Lung (tissue), 16 donors: Measurements from ENCODE around the gene NR0B2. TPM values are rescaled to one million over a fixed set of nuclear protein-coding genes. Genes with fewer than 3 reads are reported as not detected.

Experiments used
- ATAC-seq: fragments of 200-7000 bp; cut with Tn5 transposase; one replicate; pipeline ENCODE4 v1.9.1; 2020; ENCODE audit warnings: moderate number of reproducible peaks; ENCODE audit not compliant: insufficient read depth, low FRiP score
- DNase-seq, 3 donors: peaks; one replicate each; pipeline ENCODE4 v3.0.0-alpha.2; 2013 to 2017
- H3K27ac ChIP-seq, 2 donors: one replicate each; pipeline ENCODE4 v1.5.1; 2013; ENCODE audit warnings: mild to moderate bottlenecking in 2 of 2, moderate library complexity in 2 of 2, control low read depth in 1 of 2, inconsistent platforms in 1 of 2, low read depth in 1 of 2, low read length in 1 of 2
- H3K27me3 ChIP-seq, 3 donors: one replicate each; pipeline ENCODE4 v1.5.1; 2013; ENCODE audit warnings: low read length in 2 of 3; ENCODE audit not compliant: control insufficient read depth in 3 of 3, insufficient read depth in 3 of 3
- H3K36me3 ChIP-seq, 4 donors: one replicate each; pipeline ENCODE4 v1.5.1; 2013; ENCODE audit warnings: low read length in 4 of 4, mild to moderate bottlenecking in 1 of 4, moderate library complexity in 1 of 4; ENCODE audit not compliant: control insufficient read depth in 4 of 4, insufficient read depth in 4 of 4
- H3K4me1 ChIP-seq, 5 donors: one replicate each; pipeline ENCODE4 v1.5.1; 2013; ENCODE audit warnings: low read length in 5 of 5, mild to moderate bottlenecking in 2 of 5, moderate library complexity in 1 of 5; ENCODE audit not compliant: control insufficient read depth in 5 of 5, insufficient read depth in 5 of 5
- H3K4me3 ChIP-seq: one replicate; pipeline ENCODE4 v1.5.1; 2013; ENCODE audit warnings: mild to moderate bottlenecking, control low read depth, moderate library complexity
- H3K9ac ChIP-seq, 2 donors: one replicate each; pipeline ENCODE4 v1.5.1; 2013; ENCODE audit warnings: low read length in 2 of 2, control low read depth in 1 of 2; ENCODE audit not compliant: insufficient read depth in 1 of 2
- H3K9me3 ChIP-seq, 4 donors: one replicate each; pipeline ENCODE4 v1.5.1; 2013; ENCODE audit warnings: low read length in 3 of 4, mild to moderate bottlenecking in 1 of 4, moderate library complexity in 1 of 4; ENCODE audit not compliant: control insufficient read depth in 4 of 4, insufficient read depth in 3 of 4
- WGBS, 2 donors: extraction: QIAGEN DNeasy Blood & Tissue Kit; methylation state at CpG; one replicate each; pipeline ENCODE4 v1.1.7; 2013; 5-methylcytosine and 5-hydroxymethylcytosine counted together
- long read RNA-seq, 5 donors: transcript quantifications; one replicate each; lab custom pipeline, GENCODE V29; 2026
- polyA plus RNA-seq, 2 donors: library from polyadenylated mRNA; stranded (reverse); fragments of 200-250 nt; gene quantifications; one replicate each; pipeline ENCODE4 v1.2.1, GENCODE V29; 2013
- total RNA-seq, 2 donors: library from RNA; depleted of rRNA in 1 of 2; stranded (reverse); fragments of >200 nt in 1 of 2; gene quantifications; one replicate each; pipeline ENCODE4 v1.2.1, GENCODE V29; 2014 to 2021
- TF ChIP-seq, protein P1 (sequence below): IDR thresholded peaks from 2 replicates; pipeline ENCODE4 v1.5.1; 2012; ENCODE audit warnings: mild to moderate bottlenecking; ENCODE audit errors: control extremely low read depth, extremely low read depth
- donor health status: control.
- donor health status: control.
- donor health status: Bipolar disorder and iron deficiency.
- donor health status: healthy.
- donor health status: DM: yes; HTN: yes; CAD: no.

NR0B2 gene
- total RNA-seq (1 to 10 TPM; 2.1 to 2.3 TPM), polyA plus RNA-seq (1 to 10 TPM; 1.6 to 6.0 TPM)
- long read RNA-seq, donor 1, transcript NR0B2-201 (2 exons, 1,156 nt), result major isoform, 7 of 156 reads
- long read RNA-seq, donor 1, partial matches to known transcripts, result 61 of 156 reads
- long read RNA-seq, donor 1, other reads (novel, unspliced or antisense), result 88 of 156 reads
- long read RNA-seq, donor 2, partial matches to known transcripts, result 0 of 1 reads
- long read RNA-seq, donor 2, other reads (novel, unspliced or antisense), result 0 of 1 reads
- long read RNA-seq, donor 3, partial matches to known transcripts, result 0 of 3 reads
- long read RNA-seq, donor 3, other reads (novel, unspliced or antisense), result 0 of 3 reads
- long read RNA-seq, donor 4, partial matches to known transcripts, result 0 of 2 reads
- long read RNA-seq, donor 4, other reads (novel, unspliced or antisense), result 0 of 2 reads
- long read RNA-seq, donor 5, partial matches to known transcripts, result 0 of 3 reads
- long read RNA-seq, donor 5, other reads (novel, unspliced or antisense), result 0 of 3 reads

DNA sequence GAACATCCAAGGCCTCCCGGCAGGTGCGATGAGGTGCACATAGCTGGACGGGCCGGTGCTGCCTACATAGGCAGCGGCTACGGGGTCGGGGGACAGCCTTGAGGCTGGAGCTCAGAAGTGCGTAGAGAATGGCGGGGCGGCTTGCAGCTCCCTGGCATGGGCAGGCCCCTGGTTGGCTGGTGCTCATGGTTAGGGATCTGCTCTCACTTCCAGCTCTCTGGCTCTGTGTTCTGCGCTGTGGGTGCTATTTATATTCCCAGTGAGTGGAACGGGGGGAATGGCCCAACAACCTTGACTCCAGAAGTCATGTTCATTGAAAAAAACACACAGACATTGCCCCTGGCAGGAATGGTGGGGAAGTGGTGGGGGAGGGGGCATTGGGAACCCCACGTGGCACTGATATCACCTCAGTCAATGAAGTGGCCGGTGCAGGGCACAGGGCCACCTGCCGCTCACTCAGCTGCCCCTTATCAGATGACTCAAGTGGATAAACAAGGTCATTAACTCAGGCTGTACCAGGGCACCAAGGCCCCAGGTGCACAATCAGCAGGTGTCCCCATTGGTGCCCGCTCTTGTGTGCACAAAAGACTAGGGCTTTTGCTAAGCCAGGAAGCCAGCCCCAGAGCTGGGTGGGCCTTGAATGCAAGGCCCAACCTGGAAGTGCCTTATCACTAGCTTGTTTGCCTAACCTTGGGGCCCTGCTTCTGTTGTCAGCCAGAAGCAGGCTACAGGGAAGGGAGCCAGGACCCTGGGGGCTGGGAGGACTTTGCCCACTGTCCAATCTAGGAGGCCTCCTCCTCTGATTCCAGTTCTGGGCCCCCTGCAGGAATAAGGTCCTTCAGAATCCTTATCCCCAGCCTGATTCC lies at the start of gene NR0B2:
TSS of gene NR0B2 (minus strand) at position 222 of the 866 bp plus-strand sequence. CDS start at position 187, 35 bp downstream.
- TF ChIP-seq, protein P1, sequence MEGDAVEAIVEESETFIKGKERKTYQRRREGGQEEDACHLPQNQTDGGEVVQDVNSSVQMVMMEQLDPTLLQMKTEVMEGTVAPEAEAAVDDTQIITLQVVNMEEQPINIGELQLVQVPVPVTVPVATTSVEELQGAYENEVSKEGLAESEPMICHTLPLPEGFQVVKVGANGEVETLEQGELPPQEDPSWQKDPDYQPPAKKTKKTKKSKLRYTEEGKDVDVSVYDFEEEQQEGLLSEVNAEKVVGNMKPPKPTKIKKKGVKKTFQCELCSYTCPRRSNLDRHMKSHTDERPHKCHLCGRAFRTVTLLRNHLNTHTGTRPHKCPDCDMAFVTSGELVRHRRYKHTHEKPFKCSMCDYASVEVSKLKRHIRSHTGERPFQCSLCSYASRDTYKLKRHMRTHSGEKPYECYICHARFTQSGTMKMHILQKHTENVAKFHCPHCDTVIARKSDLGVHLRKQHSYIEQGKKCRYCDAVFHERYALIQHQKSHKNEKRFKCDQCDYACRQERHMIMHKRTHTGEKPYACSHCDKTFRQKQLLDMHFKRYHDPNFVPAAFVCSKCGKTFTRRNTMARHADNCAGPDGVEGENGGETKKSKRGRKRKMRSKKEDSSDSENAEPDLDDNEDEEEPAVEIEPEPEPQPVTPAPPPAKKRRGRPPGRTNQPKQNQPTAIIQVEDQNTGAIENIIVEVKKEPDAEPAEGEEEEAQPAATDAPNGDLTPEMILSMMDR, result no peak
- Histone ChIP-seq H3K27me3 (no peaks in the 10 kb centered on the region), H3K4me3 (peak within 1 kb of the TSS; percentile 34), H3K36me3 (no peaks in the 10 kb centered on the region), H3K9me3 (no peaks in the 10 kb centered on the region), H3K27ac (peak within 1 kb of the TSS; percentile 83 to 86), H3K4me1 (peaks cover 0 to 8% (median 0%) of the 10 kb centered on the region in 5 donors), H3K9ac (peak within 1 kb of the TSS in 1 of 2 donors; percentile 23)
- ATAC-seq (peak; percentile 75), DNase-seq (peak; percentile 55 to 80 (median 79))
- WGBS, 2 donors, result 62 to 81% methylated on average over 16 of the region's 16 CpGs

- no peaks in the 10 kb centered on the region for H3K36me3 ChIP-seq
- peaks cover 0 to 4% (median 0%) of the 10 kb centered on the region in 5 donors for H3K4me1 ChIP-seq
- H3K4me3 ChIP-seq, result no peak overlapping the region
- 44 to 49% methylated on average over 3 of the region's 3 CpGs for WGBS, 2 donors
- TF ChIP-seq, protein P1, result no peak
- ATAC-seq (no peak), DNase-seq (no peak)
- peaks cover 0 to 33% (median 32%) of the 10 kb centered on the region in 3 donors for H3K27me3 ChIP-seq
- H3K27ac ChIP-seq, result no peak overlapping the region
- peaks cover 0 to 2% (median 0%) of the 10 kb centered on the region in 4 donors for H3K9me3 ChIP-seq
- H3K9ac ChIP-seq, result no peak overlapping the region
Observed at GRCh38 chr1:26961826-26962225, 48.1 kb upstream of the NR0B2 start.

DNA sequence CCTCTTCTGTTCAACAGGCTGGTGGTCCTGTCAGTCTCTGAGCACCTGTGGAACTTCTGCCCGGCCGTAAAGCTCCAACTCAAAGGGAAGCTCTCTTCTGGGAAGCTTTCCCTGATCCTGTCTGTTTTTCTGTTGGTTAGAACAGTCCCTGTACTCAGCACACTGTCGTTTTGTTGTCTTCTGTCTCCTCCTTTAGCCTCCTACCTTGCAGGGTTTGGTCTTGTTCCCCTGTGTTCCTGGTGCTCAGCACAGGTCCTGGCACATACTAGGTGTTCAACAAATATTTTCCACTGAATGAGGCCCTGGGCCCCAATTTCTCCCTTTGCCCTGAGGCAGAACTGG lies 46.8 kb upstream of the NR0B2 start:
- DNase-seq (no peak), ATAC-seq (no peak)
- H3K9me3 ChIP-seq, result peaks cover 0 to 3% (median under 1%) of the 10 kb centered on the region in 4 donors
- peak overlapping the region in 1 of 2 donors; percentile 72 for H3K27ac ChIP-seq
- H3K9ac ChIP-seq, result peak overlapping the region in 1 of 2 donors; percentile 2
- peak overlapping the region; percentile 28 for H3K4me3 ChIP-seq
- peaks cover 0 to 4% (median 0%) of the 10 kb centered on the region in 5 donors for H3K4me1 ChIP-seq
- peaks cover 0 to 32% (median 29%) of the 10 kb centered on the region in 3 donors for H3K27me3 ChIP-seq
- TF ChIP-seq, protein P1, result no peak
- 23 to 29% methylated on average over 3 of the region's 3 CpGs for WGBS, 2 donors
- H3K36me3 ChIP-seq, result no peaks in the 10 kb centered on the region
